Activated CD8-positive, alpha-beta memory T cell treated with anti-CD3 and anti-CD28 coated beads for 36 hours (primary cell): ENCODE data around the gene AASDH. TPM values are rescaled to one million over a fixed set of nuclear protein-coding genes. Genes with fewer than 3 reads are reported as not detected.

Experiments used
- CTCF ChIA-PET: fragments of 350-600 bp; sonication (Branson Sonifier 250); formaldehyde crosslinking; loops from one replicate; lab custom pipeline; 2021; ENCODE audit warnings: antibody characterized with exemption; lab: Charles Lee
- POLR2A ChIA-PET: fragments of 350-600 bp; sonication (Branson Sonifier 250); formaldehyde crosslinking; loops from one replicate; lab custom pipeline; 2021; ENCODE audit warnings: antibody characterized with exemption; lab: Charles Lee
- total RNA-seq, 2 experiments: library from RNA; stranded (reverse); gene quantifications; one replicate each; pipeline ENCODE4 v1.2.3, GENCODE V29; 2021

AASDH gene, protein sequence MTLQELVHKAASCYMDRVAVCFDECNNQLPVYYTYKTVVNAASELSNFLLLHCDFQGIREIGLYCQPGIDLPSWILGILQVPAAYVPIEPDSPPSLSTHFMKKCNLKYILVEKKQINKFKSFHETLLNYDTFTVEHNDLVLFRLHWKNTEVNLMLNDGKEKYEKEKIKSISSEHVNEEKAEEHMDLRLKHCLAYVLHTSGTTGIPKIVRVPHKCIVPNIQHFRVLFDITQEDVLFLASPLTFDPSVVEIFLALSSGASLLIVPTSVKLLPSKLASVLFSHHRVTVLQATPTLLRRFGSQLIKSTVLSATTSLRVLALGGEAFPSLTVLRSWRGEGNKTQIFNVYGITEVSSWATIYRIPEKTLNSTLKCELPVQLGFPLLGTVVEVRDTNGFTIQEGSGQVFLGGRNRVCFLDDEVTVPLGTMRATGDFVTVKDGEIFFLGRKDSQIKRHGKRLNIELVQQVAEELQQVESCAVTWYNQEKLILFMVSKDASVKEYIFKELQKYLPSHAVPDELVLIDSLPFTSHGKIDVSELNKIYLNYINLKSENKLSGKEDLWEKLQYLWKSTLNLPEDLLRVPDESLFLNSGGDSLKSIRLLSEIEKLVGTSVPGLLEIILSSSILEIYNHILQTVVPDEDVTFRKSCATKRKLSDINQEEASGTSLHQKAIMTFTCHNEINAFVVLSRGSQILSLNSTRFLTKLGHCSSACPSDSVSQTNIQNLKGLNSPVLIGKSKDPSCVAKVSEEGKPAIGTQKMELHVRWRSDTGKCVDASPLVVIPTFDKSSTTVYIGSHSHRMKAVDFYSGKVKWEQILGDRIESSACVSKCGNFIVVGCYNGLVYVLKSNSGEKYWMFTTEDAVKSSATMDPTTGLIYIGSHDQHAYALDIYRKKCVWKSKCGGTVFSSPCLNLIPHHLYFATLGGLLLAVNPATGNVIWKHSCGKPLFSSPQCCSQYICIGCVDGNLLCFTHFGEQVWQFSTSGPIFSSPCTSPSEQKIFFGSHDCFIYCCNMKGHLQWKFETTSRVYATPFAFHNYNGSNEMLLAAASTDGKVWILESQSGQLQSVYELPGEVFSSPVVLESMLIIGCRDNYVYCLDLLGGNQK
- 10 to 100 TPM; 10.5 to 12.0 TPM for total RNA-seq

DNA sequence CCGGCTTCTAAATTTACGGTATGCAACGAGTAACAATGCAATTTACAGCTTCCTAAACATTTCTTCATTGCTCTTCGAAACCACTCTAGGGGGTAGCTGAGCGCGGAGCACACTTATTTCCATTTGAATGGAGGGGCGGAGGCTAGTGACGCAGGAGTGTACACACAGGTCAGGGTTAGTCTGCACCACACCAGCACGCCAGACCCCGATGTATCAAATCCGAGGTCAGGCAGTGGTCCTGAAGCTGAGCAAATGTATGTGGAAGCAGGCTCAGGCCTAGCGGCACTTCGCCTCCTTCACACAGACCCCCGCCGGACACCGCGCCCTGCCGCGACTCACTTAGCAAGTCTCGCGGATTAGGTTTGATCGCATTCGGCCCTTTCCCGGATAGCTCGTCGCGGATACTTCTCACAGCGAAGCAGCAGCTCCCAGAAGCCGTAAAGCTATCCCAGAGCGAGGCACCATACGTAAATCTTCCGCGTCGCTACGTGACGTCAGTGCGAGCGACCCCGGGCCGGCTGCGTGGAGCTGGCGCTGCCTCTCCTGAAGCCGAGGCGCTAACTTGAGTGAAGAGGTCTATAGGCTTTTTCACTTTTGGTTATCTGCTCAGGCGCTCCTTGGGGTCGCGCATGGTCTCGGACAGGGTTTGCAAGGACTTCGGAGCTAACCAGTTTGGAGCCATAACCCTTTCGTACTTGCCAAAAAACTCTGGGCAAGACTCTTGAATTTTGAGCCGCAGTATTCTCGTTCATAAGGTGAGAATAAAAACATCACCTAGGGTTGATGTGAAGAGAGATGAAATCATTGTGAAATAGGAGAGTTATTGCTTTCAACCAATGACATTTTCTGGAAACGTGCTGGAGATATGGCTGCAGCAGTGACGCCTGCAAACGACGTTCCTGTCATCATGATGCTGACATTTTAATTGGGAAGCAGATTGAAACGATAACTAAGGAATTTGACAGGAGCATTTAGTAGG lies at the start of gene AASDH:
TSS of gene AASDH (minus strand) at position 469 of the 979 bp plus-strand sequence. CDS start 3,192 bp downstream, outside the sequence.
- ChIA-PET CTCF (interaction anchor here (0.9 to 1.2 kb wide), 3 partner anchors 38 to 439 kb away, joined by 3 to 5 read pairs (median 4); partner anchors contain the start of genes CEP135 and PPAT), POLR2A (interaction anchor here (0.6 to 2.3 kb wide), 12 partner anchors 16 to 990 kb away, joined by 3 to 51 read pairs (median 4); partner anchors contain the start of genes CEP135, NOA1, PAICS and POLR2B)

DNA sequence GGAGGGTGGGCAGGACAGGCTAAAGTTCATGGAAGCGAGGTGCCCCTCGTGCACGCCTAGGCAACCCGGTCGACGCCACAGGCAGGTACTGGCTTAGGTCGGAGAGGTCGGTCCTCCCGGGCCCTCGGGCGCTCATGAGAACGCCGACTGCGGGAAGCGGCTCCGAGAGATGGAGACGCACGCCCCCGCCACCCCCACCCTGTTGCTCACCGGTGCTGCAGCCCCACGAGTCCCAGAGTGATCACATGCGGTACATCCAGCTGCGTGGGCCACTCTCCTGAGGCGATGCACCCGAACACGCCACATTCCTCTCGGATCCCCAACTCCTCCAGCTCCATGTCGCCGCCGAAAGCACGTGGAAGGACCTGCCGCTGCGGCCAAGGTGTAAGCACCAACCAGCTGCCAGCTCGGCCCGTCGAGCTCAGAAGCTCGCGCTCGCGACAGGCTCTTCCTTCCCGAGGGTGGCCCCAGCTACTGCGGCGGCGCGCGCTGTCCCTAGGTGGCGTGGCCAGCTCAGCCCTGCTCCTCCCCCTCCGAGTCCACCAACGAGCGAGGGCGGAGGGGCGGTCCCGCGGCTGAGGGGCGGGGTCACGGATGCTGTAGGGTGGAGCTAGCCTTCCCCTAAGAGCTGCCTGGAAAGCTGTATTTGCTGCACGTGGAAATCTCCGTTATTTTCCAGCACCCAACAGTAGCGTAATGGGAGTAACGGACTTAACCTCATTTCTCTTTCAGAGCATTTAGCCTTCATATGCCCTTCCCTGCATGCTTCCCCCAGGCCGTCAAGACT lies 48.0 kb upstream of the AASDH start, which contains the start of gene PPAT:
TSS of gene PPAT (minus strand) at position 476 of the 787 bp plus-strand sequence. CDS start at position 338, 138 bp downstream.
- POLR2A ChIA-PET: interaction anchor here (0.6 to 4.9 kb wide), 14 partner anchors 12 to 889 kb away, joined by 3 to 51 read pairs (median 5); partner anchors contain the start of genes AASDH, CEP135, NOA1 and POLR2B
- CTCF ChIA-PET: interaction anchor here (0.8 to 2.6 kb wide), 5 partner anchors 28 to 474 kb away, joined by 3 to 16 read pairs (median 6); partner anchors contain the start of gene AASDH

DNA sequence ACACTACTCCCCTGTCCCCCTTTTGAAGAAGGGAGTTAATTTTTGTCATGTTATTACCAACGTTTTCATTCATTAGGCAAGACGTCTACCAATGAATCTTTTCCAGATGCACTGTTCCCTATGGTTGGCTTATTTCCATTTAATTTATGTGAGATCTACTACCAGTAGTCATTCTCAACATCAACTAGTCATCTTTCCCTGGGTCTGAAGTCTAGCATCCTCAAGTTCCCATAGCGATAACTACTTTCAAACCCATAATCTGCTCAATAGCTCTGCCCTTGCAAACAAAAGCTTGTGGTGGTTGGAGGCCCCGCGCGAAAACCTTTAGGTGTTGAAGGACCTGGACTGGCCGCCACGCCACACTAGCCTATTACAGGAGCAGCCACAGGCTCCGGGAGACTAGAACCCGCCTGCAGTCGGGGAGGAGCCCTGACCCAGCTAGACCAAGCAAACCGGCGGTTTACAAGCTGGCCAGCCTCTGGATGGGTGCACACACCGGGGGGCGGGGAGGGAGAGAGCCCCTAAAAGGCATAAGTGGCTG lies 47.4 kb upstream of the AASDH start:
- CTCF ChIA-PET: no interaction called here
- POLR2A ChIA-PET: interaction anchor here (1.2 to 4.9 kb wide), 2 partner anchors 47 to 216 kb away, joined by 5 to 51 read pairs; partner anchors contain the start of gene AASDH

GRCh38 chr4:56433280-56433679 lies 46.0 kb upstream of the AASDH start:
- CTCF ChIA-PET: no interaction called here
- POLR2A ChIA-PET: no interaction called here

DNA sequence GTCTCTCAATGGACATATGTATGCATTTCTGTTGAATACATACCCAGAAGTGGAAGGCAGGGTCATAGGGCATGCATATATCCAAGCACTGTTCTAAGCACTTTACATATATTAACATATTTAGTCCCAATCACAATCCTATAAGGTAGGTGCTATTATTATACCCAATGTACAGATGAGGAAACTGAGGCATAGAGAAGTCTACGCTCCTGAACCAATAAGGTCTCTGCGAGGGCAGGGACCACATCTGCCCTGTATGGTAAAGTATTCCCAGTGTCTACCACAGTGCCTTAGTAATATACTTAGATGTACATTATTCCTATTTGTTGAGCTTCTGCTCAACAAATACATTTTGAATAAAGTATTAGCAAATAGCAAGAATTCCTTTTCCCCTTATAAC lies 42.9 kb upstream of the AASDH start:
- ChIA-PET CTCF (no interaction called here), POLR2A (no interaction called here)

GRCh38 chr4:56427179-56427578 lies 39.9 kb upstream of the AASDH start:
- ChIA-PET POLR2A (no interaction called here), CTCF (interaction anchor here (0.7 kb wide), 1 partner anchor 352 kb away, joined by 3 read pairs; no protein-coding TSS in a partner anchor)

GRCh38 chr4:56426273-56426672 lies 39.0 kb upstream of the AASDH start:
- POLR2A ChIA-PET: no interaction called here
- CTCF ChIA-PET: interaction anchor here (1.3 kb wide), 1 partner anchor 39 kb away, joined by 4 read pairs; the partner anchor contains the start of gene AASDH

DNA sequence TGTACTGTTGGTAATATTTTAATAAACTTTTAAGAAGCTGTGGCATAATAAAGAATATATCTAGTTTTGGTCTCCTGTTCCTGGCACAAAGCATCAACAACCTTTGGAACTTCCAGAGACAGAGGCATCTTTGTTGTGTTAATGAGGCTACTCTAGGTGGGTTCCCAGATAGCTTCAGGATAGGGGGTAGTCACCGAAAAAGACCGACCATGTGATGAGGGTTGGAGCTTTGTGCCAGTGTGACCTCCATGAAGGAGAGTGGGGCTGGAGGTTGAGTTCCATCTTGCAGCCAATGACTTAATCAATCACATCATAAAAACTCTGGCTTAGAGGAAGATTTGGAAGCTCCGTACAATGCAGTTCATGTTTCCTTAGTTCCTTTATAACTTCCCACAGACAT lies 38.2 kb upstream of the AASDH start:
- CTCF ChIA-PET: interaction anchor here (1.3 kb wide), 1 partner anchor 38 kb away, joined by 4 read pairs; the partner anchor contains the start of gene AASDH

GRCh38 chr4:56424697-56425514 lies 37.6 kb upstream of the AASDH start:
- ChIA-PET POLR2A (no interaction called here), CTCF (interaction anchor here (0.8 to 1.3 kb wide), 2 partner anchors 38 to 412 kb away, joined by 3 to 4 read pairs; partner anchors contain the start of gene AASDH)

More for the DNA sequence above, 38.2 kb upstream of the AASDH start:
- POLR2A ChIA-PET: no interaction called here

GRCh38 chr4:56424176-56424575 lies 36.9 kb upstream of the AASDH start:
- ChIA-PET POLR2A (no interaction called here), CTCF (interaction anchor here (0.8 kb wide), 1 partner anchor 412 kb away, joined by 3 read pairs; no protein-coding TSS in a partner anchor)

- POLR2A ChIA-PET: interaction anchor here (0.6 kb wide), 1 partner anchor 21 kb away, joined by 3 read pairs; no protein-coding TSS in a partner anchor
- CTCF ChIA-PET: no interaction called here
Observed at GRCh38 chr4:56417396-56417795, 30.1 kb upstream of the AASDH start.

DNA sequence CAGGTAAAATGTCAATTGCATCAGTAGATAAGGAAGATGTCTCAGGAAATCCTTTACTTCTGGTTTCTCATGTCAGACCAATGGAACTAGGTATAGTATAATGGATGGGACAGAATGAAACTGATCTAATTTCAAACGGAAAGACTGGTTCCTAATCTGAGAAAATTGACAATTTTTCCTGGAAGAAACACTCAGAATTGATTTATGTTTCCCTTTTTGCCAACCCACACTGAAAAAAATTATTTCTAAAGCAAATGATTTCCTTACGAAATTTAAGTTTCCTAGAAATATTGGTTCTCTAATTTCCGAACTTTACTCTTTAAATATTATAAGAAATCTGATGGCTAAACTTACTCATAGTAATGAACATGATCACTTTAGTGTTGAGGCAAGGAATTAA lies 29.1 kb upstream of the AASDH start:
- POLR2A ChIA-PET: no interaction called here
- CTCF ChIA-PET: no interaction called here

- CTCF ChIA-PET: no interaction called here
- POLR2A ChIA-PET: no interaction called here
Observed at GRCh38 chr4:56414135-56414670, 26.9 kb upstream of the AASDH start.

- ChIA-PET CTCF (interaction anchor here (1.0 kb wide), 1 partner anchor 8 kb away, joined by 3 read pairs; no protein-coding TSS in a partner anchor), POLR2A (no interaction called here)
Observed at GRCh38 chr4:56410247-56411062, 23.2 kb upstream of the AASDH start.
